GM21529 (cell line): ENCODE data around the gene HDHD5.
A peak's percentile ranks its signal among the peaks of the same experiment; 100 is the strongest.

Experiments used
- ATAC-seq: cut with Tn5 transposase; IDR thresholded peaks from one replicate; pipeline ENCODE4 v1.9.1; 2021; ENCODE audit not compliant: unreplicated experiment

HDHD5 gene

GRCh38 chr22:17158568-17159503 lies at the start of gene HDHD5:
Gene HDHD5, minus strand, starts transcription at chr22:17159277. Its CDS starts 26 bp downstream, at chr22:17159251.
- peak; percentile 64 for ATAC-seq

- no peak for ATAC-seq
These were observed 46.4 kb upstream of the HDHD5 start for GRCh38 chr22:17205432-17205831.

GRCh38 chr22:17201285-17201945 lies 42.3 kb upstream of the HDHD5 start:
- ATAC-seq, result no peak

DNA sequence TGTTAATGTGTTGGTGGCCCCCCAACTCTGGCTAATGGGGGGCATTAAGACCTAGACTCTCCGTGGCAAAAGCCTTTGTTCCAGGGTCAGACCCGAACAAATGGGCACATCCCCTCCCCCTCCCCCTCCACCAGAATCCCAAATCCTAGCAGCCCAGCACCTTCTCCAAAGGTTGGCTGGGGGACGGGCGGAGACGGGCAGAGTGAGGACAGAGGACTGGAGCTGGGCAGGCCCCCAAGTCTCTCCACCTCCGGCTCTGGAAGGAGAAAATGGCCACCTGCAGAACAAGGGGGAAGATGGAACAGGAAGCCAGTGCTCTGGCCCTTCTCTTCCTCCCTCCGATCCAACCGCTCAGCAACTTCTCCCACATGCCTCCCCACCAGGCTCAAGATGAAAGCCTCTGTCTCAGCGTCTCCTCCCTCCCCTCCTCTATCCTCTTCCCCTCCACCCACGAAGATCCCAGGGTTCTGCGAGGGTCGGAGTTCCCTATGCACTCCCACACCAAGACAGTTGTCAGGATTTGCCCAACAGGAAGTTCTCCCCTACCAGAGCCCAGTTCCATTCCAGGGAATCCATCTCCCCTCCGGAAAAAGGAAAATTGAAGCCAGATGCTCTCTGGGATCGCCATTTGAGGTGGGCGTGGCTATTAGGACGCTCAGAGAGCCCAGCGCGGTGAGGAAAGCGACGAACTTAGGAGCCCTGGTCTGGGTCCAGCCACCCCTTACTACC lies 40.1 kb upstream of the HDHD5 start:
- no peak for ATAC-seq

DNA sequence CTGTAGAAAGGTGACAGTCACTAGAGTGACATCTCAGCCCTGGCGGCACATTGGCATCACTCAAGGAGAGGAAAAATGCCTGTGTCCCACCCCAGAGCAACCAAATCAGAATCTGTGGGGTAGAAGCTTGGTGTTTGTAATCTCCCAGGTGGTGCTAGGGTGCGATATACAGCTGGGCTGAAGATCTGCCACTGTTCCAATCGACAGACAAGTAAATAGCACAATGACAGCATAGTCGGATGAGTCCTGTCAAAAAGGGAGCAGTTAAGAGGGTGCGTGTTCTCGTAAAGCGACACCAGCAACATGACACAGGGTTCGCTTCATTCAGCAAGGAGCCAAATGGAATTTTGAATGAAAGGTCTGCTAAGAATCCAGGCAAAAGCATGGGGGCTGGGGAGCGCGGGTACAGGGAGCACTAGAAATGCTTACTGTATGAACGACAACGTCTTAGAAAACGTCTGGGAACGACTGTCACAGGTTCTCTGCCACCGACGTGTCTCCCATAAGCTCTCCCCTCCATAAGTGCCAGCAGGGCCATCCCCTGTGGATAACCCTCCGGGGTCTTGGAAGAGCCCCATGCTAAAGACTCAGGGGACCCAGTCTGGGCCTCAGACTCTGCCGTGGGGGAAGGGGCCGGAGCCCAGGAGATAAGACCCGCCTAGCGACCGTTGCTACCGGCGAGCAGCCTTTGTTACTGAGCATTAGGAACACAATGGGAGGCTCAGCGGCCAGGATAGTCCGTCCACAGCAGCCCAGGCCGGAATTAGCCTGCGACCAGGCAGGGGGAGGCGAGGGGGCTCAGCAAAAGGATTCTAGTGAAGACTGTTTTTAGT lies 39.3 kb upstream of the HDHD5 start:
- no peak for ATAC-seq

- ATAC-seq, result no peak
These were observed 35.1 kb upstream of the HDHD5 start for GRCh38 chr22:17194213-17194612.

- ATAC-seq, result no peak
These were observed 33.1 kb upstream of the HDHD5 start for GRCh38 chr22:17192186-17192585.

DNA sequence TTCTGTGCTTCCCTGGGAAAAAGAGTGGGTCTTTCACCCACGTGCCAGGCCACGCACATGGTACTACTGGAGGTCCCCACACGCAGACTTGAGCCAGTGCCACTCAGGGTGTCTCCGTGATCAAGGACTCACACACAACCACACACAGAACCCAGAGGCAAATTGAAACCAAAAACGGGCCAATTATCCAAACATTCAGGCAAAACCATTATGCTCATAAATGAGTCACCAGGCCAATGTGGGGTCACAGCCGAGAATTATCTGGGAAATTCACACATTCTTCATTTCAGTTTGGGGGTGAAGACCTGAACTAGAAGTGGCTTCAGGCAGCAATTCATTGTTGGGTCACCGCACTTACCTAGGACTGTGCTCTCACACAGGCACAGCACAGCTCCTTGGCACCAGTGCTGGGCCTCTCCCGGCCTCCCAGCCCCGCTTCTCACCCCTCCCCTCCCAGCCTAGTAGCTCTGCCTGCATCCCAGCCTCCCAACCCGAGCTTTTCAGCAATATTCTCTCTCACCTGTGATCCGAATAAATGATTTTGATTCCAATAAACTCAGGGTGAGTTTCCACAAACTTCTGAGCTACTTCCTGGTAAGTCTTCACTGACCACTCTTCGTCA lies 32.2 kb upstream of the HDHD5 start:
- ATAC-seq, result no peak

GRCh38 chr22:17190702-17191101 lies 31.6 kb upstream of the HDHD5 start:
- ATAC-seq, result no peak

DNA sequence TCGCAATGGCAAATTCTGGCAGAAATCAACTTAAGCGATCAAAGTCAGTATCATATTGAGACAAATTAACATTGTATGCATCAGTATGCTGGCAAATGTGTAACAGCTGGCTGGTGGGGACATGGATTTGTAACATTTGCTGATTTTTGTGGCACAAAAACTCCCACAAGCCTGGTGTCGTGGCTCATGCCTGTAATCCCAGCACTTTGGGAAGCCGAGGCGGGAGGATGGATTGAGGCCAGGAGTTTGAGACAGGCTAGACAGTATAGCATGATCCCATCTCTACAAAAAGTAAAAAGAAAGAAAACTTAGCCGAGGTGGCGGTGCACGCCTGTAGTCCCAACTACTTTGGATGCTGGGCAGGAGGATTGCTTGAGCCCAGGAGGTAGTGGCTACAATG lies 17.6 kb upstream of the HDHD5 start:
- ATAC-seq, result no peak

DNA sequence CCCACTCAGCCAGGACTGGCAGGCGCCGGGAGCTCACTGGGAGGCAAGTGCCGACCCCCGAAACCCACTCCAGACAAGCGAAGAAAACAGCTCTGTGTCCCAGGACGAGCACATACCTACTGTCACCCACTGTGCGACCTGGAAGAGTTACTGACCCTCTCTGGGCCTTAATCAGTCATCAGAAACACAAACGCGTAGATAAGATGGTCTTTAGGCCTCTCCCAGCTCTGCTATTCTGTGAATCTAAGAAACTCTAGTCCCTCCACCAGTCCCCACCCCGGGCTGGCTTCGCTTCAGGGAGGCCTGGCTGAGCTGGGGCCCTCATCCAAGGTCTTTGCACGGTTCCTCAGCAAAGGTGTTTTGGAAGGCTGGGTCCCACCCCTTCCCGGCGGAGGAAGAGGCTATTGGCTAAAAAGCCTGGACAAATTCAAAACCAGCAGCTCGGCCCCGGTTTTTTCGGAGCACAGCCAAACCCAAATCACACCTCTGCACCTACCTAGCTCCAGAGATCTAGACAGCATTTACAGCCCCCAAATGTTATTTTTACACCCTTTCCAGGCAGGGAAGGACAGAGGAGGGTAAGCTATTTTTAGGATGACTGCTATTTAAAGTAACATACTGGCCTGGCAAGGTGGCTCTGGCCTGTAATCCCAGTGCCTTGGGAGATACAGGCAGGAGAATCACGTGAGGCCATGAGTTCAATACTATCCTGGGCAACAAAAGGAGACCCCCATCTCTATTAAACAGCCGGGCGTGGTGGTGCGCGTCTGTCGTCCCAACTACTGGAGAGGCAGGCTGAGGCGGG lies 13.2 kb upstream of the HDHD5 start:
- no peak for ATAC-seq

DNA sequence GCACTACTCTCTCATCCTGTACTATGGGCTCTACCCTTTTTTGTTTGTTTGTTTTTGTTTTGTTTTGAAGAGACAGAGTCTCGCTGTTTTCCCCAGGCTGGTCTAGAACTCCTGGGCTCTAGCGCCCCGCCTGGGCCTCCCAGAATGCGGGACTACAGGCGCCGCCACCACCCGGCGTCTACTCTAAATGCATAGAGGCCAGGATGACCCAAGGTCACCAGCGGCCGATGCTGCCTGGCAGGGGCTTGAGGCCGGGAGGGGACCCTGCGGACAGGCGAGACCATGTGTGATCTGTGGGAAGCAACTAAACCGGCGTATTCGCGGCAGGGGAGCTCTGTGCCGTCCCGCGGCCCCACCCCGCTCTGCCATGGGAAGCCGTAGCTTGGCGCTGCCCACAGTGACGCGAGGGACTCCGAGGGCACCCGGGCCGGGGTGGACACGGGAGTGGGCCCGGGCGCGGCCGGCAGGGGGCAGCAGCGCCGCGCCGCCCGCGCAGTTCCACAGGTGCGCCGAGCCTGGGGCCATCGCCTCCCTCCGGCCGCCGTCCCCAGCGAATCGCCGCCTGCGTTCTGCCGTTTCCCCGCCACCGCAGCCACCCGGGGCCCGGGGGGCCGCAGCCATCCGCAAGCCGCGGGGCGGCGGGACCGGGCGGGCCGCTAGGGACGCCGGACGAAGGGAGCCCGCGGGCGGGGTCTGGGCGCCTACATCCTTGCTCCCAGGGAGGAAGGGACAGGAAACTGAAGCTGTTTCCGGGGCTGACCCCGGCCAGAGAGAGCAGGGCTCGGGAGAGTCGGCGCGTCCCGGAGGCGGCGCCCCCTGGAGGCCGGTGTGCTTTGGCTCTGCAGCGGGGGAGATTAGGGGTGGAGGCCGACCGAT lies 12.3 kb upstream of the HDHD5 start:
- ATAC-seq, result peak; percentile 88

DNA sequence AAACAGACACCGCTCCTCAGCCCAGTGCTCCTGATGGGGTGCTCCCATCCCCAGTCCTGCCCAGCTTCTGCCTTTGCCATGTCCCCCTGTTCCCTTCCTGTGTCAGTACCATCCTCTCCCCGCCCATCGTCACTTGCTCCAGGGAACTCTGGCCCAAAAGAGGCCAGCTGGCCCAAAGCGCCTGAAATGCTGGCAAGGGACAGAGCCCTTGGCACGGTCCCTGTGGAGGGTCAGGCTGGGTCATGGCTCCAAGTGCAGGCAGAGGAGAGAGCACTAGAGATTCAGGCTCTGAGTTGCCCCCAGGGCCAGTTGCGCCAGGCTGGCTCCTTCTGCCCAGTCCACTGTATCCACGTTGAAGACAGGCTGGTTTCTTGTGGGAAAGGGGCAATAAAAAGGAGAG lies 8.4 kb upstream of the HDHD5 start:
- no peak for ATAC-seq

DNA sequence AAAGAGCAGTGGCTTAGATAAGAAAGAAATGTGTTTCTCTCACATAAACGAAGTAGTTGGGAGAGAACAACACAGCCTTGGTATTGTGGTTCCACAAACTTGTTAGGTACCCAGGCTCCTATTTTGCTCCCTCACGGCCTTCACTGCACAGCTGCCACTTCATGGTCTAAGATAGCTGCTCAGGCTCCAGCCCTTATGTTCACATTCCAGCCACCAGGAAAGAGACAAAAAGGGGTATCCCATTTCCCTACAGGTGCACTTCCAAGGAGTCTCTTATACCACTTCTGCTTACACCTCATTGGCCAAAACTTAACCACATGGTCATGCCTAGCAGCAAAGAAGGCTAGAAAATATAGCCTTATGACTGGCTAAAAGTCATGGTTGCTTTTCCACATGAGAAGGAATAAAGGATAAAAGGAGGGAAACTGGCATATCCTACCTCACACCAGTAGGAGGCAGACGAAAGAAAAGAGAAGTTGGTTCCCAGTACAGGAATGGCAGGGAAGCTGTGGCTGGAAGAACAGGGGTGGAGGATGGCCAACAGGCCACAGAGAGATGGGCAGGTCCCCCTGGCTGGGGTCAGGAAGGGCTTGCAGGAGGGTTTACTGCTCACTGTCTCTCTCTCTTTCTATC lies 5.4 kb upstream of the HDHD5 start:
- no peak for ATAC-seq

DNA sequence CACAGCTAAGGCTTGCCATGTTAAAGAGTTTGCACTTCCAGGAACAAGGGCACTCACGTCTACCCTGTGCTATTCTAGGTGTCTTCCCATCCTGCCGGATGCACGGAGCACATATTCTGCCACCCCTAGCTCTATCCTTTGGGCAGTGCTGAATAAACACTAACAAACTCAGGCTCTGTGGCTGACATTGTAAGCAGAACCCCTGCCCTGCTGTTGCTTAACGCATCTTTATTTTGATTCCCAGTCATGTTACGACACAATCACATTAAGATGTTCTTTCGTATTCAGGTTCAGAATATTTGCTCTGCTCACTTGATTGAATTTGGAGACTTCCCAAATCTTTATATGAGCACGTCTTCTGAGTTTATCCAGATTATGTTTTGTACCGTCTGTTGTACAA lies 3.7 kb upstream of the HDHD5 start:
- ATAC-seq, result no peak

DNA sequence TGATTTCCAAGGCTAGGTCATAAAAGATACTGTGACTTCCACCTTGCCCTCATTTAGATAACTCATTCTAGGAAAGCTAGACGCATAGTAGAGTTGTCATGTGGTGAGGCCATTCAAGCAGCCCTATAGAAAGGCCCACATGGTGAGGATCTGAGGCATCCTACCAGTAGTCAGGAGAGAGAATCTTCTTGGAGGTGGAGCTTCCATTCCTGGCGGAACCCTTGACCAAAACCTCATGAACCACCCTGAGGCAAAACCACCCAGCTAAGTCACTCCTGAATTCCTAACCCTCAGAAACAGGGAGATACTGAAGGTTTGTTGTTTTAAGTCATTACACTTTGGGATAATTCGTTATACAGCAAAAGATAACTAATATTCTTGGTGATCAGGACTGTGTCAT lies 2.9 kb upstream of the HDHD5 start:
- no peak for ATAC-seq

- peak; percentile 26 for ATAC-seq
These were observed 451 bp upstream of the HDHD5 start for GRCh38 chr22:17159504-17159951.

GRCh38 chr22:17158176-17158567 lies 905 bp downstream of the HDHD5 start:
- no peak for ATAC-seq
